ENCODE data around the gene DHX9.

DNA sequence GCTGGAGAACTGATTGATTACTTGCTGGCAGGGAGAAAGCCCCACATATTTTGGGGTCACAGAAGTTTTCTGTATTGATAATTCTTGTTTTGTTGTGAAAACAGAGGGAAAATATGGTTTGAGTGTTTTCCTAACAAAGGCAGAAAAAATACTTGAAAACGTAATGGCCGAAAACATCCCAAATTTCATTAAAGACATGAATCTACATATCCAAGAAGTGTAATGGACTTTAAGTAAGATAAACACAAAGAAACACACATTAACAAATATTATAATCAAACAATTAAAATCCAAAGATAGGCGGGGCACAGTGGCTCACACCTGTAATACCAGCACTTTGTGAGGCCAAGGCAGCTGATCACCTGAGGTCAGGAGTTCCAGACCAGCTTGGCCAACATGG is 74.3 kb downstream of the DHX9 start:
- TF ChIP-seq EZH2phosphoT487 (IDR thresholded peaks at IDR 0.05; ENCODE audit: borderline replicate concordance) (no peak), RAD21 (IDR thresholded peaks at IDR 0.05; ENCODE audit: low read depth) (no peak), CEBPB (IDR thresholded peaks at IDR 0.05; ENCODE audit: low read depth) (no peak), POLR2A (IDR thresholded peaks at IDR 0.05; ENCODE audit: borderline replicate concordance, extremely low read depth, insufficient read depth, insufficient read length) (no peak), SP1 (IDR thresholded peaks at IDR 0.05; ENCODE audit: low read depth) (no peak), YY1 (IDR thresholded peaks at IDR 0.05; ENCODE audit: extremely low read depth, insufficient replicate concordance, low read depth, low read length) (no peak), EZH2 (IDR thresholded peaks at IDR 0.05) (no peak), SRF (IDR thresholded peaks at IDR 0.05; ENCODE audit: low read depth) (no peak), ZNF274 (IDR thresholded peaks at IDR 0.05; ENCODE audit: low read depth, low read length) (no peak), POLR2AphosphoS5 (IDR thresholded peaks at IDR 0.05; ENCODE audit: low read depth, low read length) (no peak)
- TF ChIP-seq, protein P1, sequence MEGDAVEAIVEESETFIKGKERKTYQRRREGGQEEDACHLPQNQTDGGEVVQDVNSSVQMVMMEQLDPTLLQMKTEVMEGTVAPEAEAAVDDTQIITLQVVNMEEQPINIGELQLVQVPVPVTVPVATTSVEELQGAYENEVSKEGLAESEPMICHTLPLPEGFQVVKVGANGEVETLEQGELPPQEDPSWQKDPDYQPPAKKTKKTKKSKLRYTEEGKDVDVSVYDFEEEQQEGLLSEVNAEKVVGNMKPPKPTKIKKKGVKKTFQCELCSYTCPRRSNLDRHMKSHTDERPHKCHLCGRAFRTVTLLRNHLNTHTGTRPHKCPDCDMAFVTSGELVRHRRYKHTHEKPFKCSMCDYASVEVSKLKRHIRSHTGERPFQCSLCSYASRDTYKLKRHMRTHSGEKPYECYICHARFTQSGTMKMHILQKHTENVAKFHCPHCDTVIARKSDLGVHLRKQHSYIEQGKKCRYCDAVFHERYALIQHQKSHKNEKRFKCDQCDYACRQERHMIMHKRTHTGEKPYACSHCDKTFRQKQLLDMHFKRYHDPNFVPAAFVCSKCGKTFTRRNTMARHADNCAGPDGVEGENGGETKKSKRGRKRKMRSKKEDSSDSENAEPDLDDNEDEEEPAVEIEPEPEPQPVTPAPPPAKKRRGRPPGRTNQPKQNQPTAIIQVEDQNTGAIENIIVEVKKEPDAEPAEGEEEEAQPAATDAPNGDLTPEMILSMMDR (IDR thresholded peaks at IDR 0.05 in 2 of 3, conservative IDR thresholded peaks at IDR 0.05 in 1 of 3; ENCODE audit: borderline replicate concordance in 1 of 3, insufficient read depth in 1 of 3, low read depth in 2 of 3, low read length in 2 of 3) = no peak
- TF ChIP-seq, protein P2, sequence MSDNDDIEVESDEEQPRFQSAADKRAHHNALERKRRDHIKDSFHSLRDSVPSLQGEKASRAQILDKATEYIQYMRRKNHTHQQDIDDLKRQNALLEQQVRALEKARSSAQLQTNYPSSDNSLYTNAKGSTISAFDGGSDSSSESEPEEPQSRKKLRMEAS (IDR thresholded peaks at IDR 0.05) = no peak

All from HCT116 (cell line).